ENCODE measurements around the gene ADAMTSL3.

DNA sequence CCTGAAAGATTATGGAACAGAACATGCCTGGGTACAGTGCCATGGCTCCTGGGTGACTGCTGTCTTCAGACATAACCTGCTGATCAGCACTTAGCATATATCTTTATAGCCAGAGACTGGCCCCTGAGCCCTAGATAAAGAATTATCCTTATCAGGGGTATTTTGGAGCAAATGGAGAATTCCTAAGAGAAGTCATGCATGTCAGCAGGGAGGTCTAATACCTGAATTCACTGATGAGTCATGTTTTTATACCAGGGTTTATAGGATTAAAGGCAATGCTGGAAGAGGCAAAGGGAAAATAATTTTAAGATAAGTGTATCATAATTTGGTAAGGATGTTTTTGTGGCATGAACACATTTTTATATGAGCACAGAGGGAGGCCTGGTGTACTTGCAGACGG, 159.8 kb downstream of the ADAMTSL3 start:
- TF ChIP-seq, protein P1, sequence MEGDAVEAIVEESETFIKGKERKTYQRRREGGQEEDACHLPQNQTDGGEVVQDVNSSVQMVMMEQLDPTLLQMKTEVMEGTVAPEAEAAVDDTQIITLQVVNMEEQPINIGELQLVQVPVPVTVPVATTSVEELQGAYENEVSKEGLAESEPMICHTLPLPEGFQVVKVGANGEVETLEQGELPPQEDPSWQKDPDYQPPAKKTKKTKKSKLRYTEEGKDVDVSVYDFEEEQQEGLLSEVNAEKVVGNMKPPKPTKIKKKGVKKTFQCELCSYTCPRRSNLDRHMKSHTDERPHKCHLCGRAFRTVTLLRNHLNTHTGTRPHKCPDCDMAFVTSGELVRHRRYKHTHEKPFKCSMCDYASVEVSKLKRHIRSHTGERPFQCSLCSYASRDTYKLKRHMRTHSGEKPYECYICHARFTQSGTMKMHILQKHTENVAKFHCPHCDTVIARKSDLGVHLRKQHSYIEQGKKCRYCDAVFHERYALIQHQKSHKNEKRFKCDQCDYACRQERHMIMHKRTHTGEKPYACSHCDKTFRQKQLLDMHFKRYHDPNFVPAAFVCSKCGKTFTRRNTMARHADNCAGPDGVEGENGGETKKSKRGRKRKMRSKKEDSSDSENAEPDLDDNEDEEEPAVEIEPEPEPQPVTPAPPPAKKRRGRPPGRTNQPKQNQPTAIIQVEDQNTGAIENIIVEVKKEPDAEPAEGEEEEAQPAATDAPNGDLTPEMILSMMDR (conservative IDR thresholded peaks at IDR 0.05 in 1 of 2, IDR thresholded peaks at IDR 0.05 in 1 of 2; ENCODE audit: low read depth in 1 of 2, low read length in 2 of 2): no peak
- no peak for TF ChIP-seq EZH2 (IDR thresholded peaks at IDR 0.05; ENCODE audit: low read length, missing control alignments)
